H9 (cell line): Measurements from ENCODE around the gene FARP1. TPM values are rescaled to one million over a fixed set of nuclear protein-coding genes. Genes with fewer than 3 reads are reported as not detected.
A peak's percentile ranks its signal among the peaks of the same experiment; 100 is the strongest.

Source experiments
- DNase-seq: peaks from one replicate; pipeline ENCODE4 v3.0.0-alpha.2; 2017
- H2AFZ ChIP-seq: one replicate; pipeline ENCODE4 v1.6.1; 2013; ENCODE audit warnings: mild to moderate bottlenecking, low read length, control low read depth, moderate library complexity
- H2AK5ac ChIP-seq: 2 replicates; pipeline ENCODE4 v1.6.1; 2013; ENCODE audit warnings: low read length, control low read depth, mixed read lengths; ENCODE audit not compliant: insufficient read length
- H2BK120ac ChIP-seq: one replicate; pipeline ENCODE4 v1.6.1; 2013; ENCODE audit warnings: low read depth, mild to moderate bottlenecking, low read length, control low read depth, inconsistent platforms; ENCODE audit not compliant: poor library complexity, severe bottlenecking
- H2BK12ac ChIP-seq: 2 replicates; pipeline ENCODE4 v1.6.1; 2013; ENCODE audit warnings: low read length, control low read depth, mixed read lengths, low read depth; ENCODE audit not compliant: insufficient read length
- H2BK15ac ChIP-seq: 2 replicates; pipeline ENCODE4 v1.6.1; 2013; ENCODE audit warnings: low read depth, low read length, control low read depth
- H2BK20ac ChIP-seq: one replicate; pipeline ENCODE4 v1.6.1; 2013; ENCODE audit warnings: low read depth, mild to moderate bottlenecking, low read length, control low read depth, inconsistent platforms; ENCODE audit not compliant: poor library complexity, severe bottlenecking
- H2BK5ac ChIP-seq: 2 replicates; pipeline ENCODE4 v1.6.1; 2013; ENCODE audit warnings: low read length, control low read depth, mixed read lengths; ENCODE audit not compliant: insufficient read length
- H3K14ac ChIP-seq: 2 replicates; pipeline ENCODE4 v1.6.1; 2013; ENCODE audit warnings: low read length, control low read depth; ENCODE audit not compliant: insufficient read depth
- H3K18ac ChIP-seq: 2 replicates; pipeline ENCODE4 v1.6.1; 2013; ENCODE audit warnings: low read depth, mild to moderate bottlenecking, mixed read lengths, low read length, control low read depth; ENCODE audit not compliant: insufficient read length
- H3K23ac ChIP-seq: 2 replicates; pipeline ENCODE4 v1.6.1; 2013; ENCODE audit warnings: low read length, control low read depth, mixed read lengths, low read depth; ENCODE audit not compliant: insufficient read length
- H3K23me2 ChIP-seq: 2 replicates; pipeline ENCODE4 v1.6.1; 2013; ENCODE audit warnings: low read depth, mild to moderate bottlenecking, mixed read lengths, low read length, control low read depth; ENCODE audit not compliant: insufficient read length, poor library complexity, severe bottlenecking
- H3K27ac ChIP-seq: 2 replicates; pipeline ENCODE4 v1.5.1; 2013; ENCODE audit warnings: low read length, control low read depth, mixed read lengths, low read depth; ENCODE audit not compliant: insufficient read length
- H3K27me3 ChIP-seq: 2 replicates; pipeline ENCODE4 v1.6.1; 2013; ENCODE audit warnings: low read length, control low read depth, inconsistent platforms; ENCODE audit not compliant: insufficient read depth
- H3K4ac ChIP-seq: 2 replicates; pipeline ENCODE4 v1.6.1; 2013; ENCODE audit warnings: low read depth, mild to moderate bottlenecking, control low read depth, inconsistent platforms, low read length, moderate library complexity
- H3K4me1 ChIP-seq: 2 replicates; pipeline ENCODE4 v1.6.1; 2013; ENCODE audit warnings: low read length, control low read depth, inconsistent platforms; ENCODE audit not compliant: insufficient read depth
- H3K4me2 ChIP-seq: 2 replicates; pipeline ENCODE4 v1.6.1; 2013; ENCODE audit warnings: low read length, control low read depth, mixed read lengths; ENCODE audit not compliant: insufficient read length, insufficient read depth
- H3K56ac ChIP-seq: 2 replicates; pipeline ENCODE4 v1.6.1; 2013; ENCODE audit warnings: low read depth, mild to moderate bottlenecking, mixed read lengths, low read length, control low read depth; ENCODE audit not compliant: insufficient read length
- H3K79me1 ChIP-seq: 2 replicates; pipeline ENCODE4 v1.6.1; 2013; ENCODE audit warnings: low read depth, mild to moderate bottlenecking, moderate library complexity, low read length, control low read depth, inconsistent platforms; ENCODE audit not compliant: insufficient read depth, poor library complexity, severe bottlenecking
- H3K79me2 ChIP-seq: 2 replicates; pipeline ENCODE4 v1.6.1; 2013; ENCODE audit warnings: low read length, control low read depth, inconsistent platforms; ENCODE audit not compliant: insufficient read depth
- H3K9ac ChIP-seq: 2 replicates; pipeline ENCODE4 v1.6.1; 2013; ENCODE audit warnings: low read length, control low read depth, mixed read lengths; ENCODE audit not compliant: insufficient read length; ENCODE audit errors: extremely low read depth
- H3K9me3 ChIP-seq: one replicate; pipeline ENCODE4 v1.6.1; 2013; ENCODE audit warnings: low read depth, low read length, inconsistent platforms; ENCODE audit not compliant: control insufficient read depth
- H3T11ph ChIP-seq: one replicate; pipeline ENCODE4 v1.6.1; 2013; ENCODE audit warnings: mild to moderate bottlenecking, low read length, control low read depth, inconsistent platforms
- H4K20me1 ChIP-seq: one replicate; pipeline ENCODE4 v1.6.1; 2013; ENCODE audit not compliant: control insufficient read depth, insufficient read length, insufficient read depth
- H4K5ac ChIP-seq: 2 replicates; pipeline ENCODE4 v1.6.1; 2013; ENCODE audit warnings: low read depth, mild to moderate bottlenecking, mixed read lengths, low read length, control low read depth; ENCODE audit not compliant: insufficient read length
- H4K8ac ChIP-seq: replicated peaks from 2 replicates; pipeline ENCODE4 v1.6.1; 2013; ENCODE audit warnings: low read length, control low read depth, mixed read lengths, low read depth; ENCODE audit not compliant: insufficient read length
- H4K91ac ChIP-seq: 2 replicates; pipeline ENCODE4 v1.6.1; 2013; ENCODE audit warnings: low read depth, mild to moderate bottlenecking, moderate library complexity, mixed read lengths, low read length, control low read depth; ENCODE audit not compliant: insufficient read length
- H3K27ac Mint-ChIP-seq, 3 experiments: 2 replicates in 2 of 3; 3 replicates in 1 of 3; pipeline ENCODE4 v1.8.0; 2020 to 2021; ENCODE audit warnings: mixed read lengths in 3 of 3, mild to moderate bottlenecking in 1 of 3, moderate library complexity in 1 of 3
- H3K27me3 Mint-ChIP-seq: 2 replicates; pipeline ENCODE4 v1.8.0; 2021; ENCODE audit warnings: low read depth, mild to moderate bottlenecking, moderate library complexity, mixed read lengths
- H3K36me3 Mint-ChIP-seq, 3 experiments: 2 replicates in 2 of 3; 3 replicates in 1 of 3; pipeline ENCODE4 v1.8.0; 2020 to 2021; ENCODE audit warnings: low read depth in 3 of 3, mixed read lengths in 3 of 3; ENCODE audit not compliant: insufficient read depth in 1 of 3
- H3K4me1 Mint-ChIP-seq, 2 experiments: 2 replicates each; pipeline ENCODE4 v1.8.0; 2020; ENCODE audit warnings: mixed read lengths in 2 of 2
- H3K4me3 Mint-ChIP-seq, 2 experiments: 2 replicates in 1 of 2; 3 replicates in 1 of 2; pipeline ENCODE4 v1.8.0; 2020 to 2021; ENCODE audit warnings: mild to moderate bottlenecking in 2 of 2, mixed read lengths in 2 of 2, moderate library complexity in 1 of 2
- H3K9me3 Mint-ChIP-seq, 2 experiments: 2 replicates in 1 of 2; 3 replicates in 1 of 2; pipeline ENCODE4 v1.8.0; 2020; ENCODE audit warnings: mild to moderate bottlenecking in 2 of 2, mixed read lengths in 2 of 2, moderate library complexity in 1 of 2
- CTCF ChIP-seq: fragments of 200-600 bp; sonication (generic); conservative IDR thresholded peaks from 3 replicates; pipeline ENCODE4 v1.8.0; 2021; ENCODE audit warnings: antibody characterized with exemption, mild to moderate bottlenecking
- WGBS: extraction: QIAGEN DNeasy Blood & Tissue Kit; methylation state at CpG from one replicate; pipeline ENCODE4 v1.1.7; 2013; ENCODE audit warnings: missing lambda C conversion rate, low lambda C conversion rate, mixed read lengths; ENCODE audit not compliant: insufficient read length; ENCODE audit errors: extremely low coverage; 5-methylcytosine and 5-hydroxymethylcytosine counted together
- total RNA-seq: library from RNA; stranded (reverse); gene quantifications from 2 replicates; pipeline ENCODE4 v1.2.1, GENCODE V29; 2021

FARP1 gene
- total RNA-seq, 1 experiment from 2014 or later = 95.9 TPM

DNA sequence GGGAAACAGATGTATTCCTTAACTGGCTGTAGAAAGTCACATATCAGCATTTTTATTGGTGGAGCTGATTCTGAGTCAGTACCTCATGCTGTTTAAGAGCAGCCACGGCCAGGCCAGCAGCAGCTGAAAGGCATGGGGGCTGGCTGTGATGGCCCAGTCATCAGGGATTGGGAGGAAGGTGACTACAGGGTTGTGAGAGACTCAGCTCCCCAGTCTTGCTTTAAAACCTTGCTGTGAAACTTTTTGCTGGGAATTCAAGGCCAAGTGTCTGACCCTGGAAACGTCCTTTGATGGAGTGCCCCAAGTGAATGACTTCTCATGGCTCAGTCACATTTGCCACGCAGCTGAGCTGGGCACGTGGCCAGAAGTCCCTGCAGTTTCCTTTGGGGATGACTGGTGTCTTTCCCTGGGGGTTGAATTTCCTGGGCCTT, 73.3 kb downstream of the FARP1 start:
- Mint-ChIP-seq H3K4me1 (peaks cover 22 to 41% of the 10 kb centered on the region in 2 experiments), H3K9me3 (peaks cover 6% of the 10 kb centered on the region in 2 experiments), H3K36me3 (peaks cover 19 to 39% (median 22%) of the 10 kb centered on the region in 3 experiments), H3K27ac (peak overlapping the region in 1 of 3 experiments; percentile 91; a peak in 3 of 7 replicates), H3K27me3 (no peaks in the 10 kb centered on the region; the same call in 1 of the 2 replicates), H3K4me3 (no peak overlapping the region)
- Histone ChIP-seq H3K79me2 (no peaks in the 10 kb centered on the region), H3K79me1 (no peaks in the 10 kb centered on the region), H3K4me2 (no peak overlapping the region), H4K20me1 (no peaks in the 10 kb centered on the region), H3K23ac (no peak overlapping the region), H2BK15ac (no peak overlapping the region), H2BK5ac (no peak overlapping the region), H3K23me2 (no peaks in the 10 kb centered on the region), H2BK20ac (no peak overlapping the region), H2AK5ac (no peak overlapping the region), H3K4ac (no peak overlapping the region), H2AFZ (no peak overlapping the region), H2BK12ac (no peak overlapping the region), H3K27me3 (no peaks in the 10 kb centered on the region), H2BK120ac (no peak overlapping the region), H3T11ph (no peak overlapping the region), H3K14ac (no peak overlapping the region; the same call in 1 of the 2 replicates), H4K5ac (no peak overlapping the region), H3K27ac (no peak overlapping the region), H3K9ac (no peak overlapping the region), H4K8ac (no peak overlapping the region), H3K18ac (no peak overlapping the region), H4K91ac (no peak overlapping the region), H3K9me3 (no peaks in the 10 kb centered on the region), H3K56ac (no peak overlapping the region), H3K4me1 (peaks cover 4% of the 10 kb centered on the region; the same call in 1 of the 2 replicates)
- TF ChIP-seq CTCF = no peak
- WGBS = no CpG with 5 or more reads among the region's 4 CpGs
- DNase-seq = no peak
